Measurements from ENCODE around the gene ATG10. TPM values are rescaled to one million over a fixed set of nuclear protein-coding genes. Genes with fewer than 3 reads are reported as not detected.
A peak's percentile ranks its signal among the peaks of the same experiment; 100 is the strongest.

The ATG10 gene
- total RNA-seq, 1 experiment from 2014 or later, result 10.0 TPM

GRCh38 chr5:82160948-82161347, 189.1 kb downstream of the ATG10 start:
- BruUV-seq (replicated peaks), result no TSS peak
- intact Hi-C loops (cut with micrococcal nuclease; ENCODE audit: unreplicated experiment), result loop anchor here (10.0 kb wide), 1 partner anchor 506 kb away; no protein-coding TSS in a partner anchor
- H3K4me1 Mint-ChIP-seq (ENCODE audit: low read depth, unreplicated experiment), result peaks cover 58% of the 10 kb centered on the region
- no peaks in the 10 kb centered on the region for H3K9me3 Mint-ChIP-seq (ENCODE audit: low read depth, unreplicated experiment)
- no peaks in the 10 kb centered on the region for H3K27me3 Mint-ChIP-seq (ENCODE audit: unreplicated experiment)
- no peak for TF ChIP-seq CTCF (IDR thresholded peaks at IDR 0.05; ENCODE audit: unreplicated experiment)
- no peaks in the 10 kb centered on the region for H3K36me3 Mint-ChIP-seq (ENCODE audit: insufficient read depth, unreplicated experiment)
- CTCF ChIA-PET, result no interaction called here
- DNase-seq, result no peak
- no peak overlapping the region for H3K4me3 Mint-ChIP-seq (ENCODE audit: low read depth, unreplicated experiment)
- H3K27ac Mint-ChIP-seq (ENCODE audit: unreplicated experiment), result no peak overlapping the region

DNA sequence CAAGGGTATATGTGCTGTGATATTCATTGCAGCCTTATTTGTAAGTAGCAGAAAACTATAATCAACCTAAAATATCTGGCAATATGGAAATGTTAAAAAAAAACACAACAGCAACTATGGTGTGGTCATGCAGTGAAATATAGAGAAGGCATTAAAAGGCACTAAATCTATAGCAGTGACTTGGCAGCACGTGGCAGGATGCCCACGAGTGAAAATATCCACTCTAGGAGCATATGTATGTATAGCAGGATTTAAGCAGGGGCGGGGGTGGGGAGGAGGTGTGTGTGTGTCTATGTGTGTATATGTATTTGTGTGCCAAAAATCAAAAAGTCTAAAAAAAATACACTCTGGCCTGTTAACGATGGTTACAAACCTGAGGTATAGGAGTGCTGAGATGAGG, 190.8 kb downstream of the ATG10 start:
- no peaks in the 10 kb centered on the region for H3K27me3 Mint-ChIP-seq (ENCODE audit: unreplicated experiment)
- intact Hi-C loops (cut with micrococcal nuclease; ENCODE audit: unreplicated experiment), result loop anchor here (10.0 kb wide), 1 partner anchor 508 kb away; no protein-coding TSS in a partner anchor
- H3K9me3 Mint-ChIP-seq (ENCODE audit: low read depth, unreplicated experiment), result no peaks in the 10 kb centered on the region
- H3K4me3 Mint-ChIP-seq (ENCODE audit: low read depth, unreplicated experiment), result no peak overlapping the region
- peaks cover 64% of the 10 kb centered on the region for H3K4me1 Mint-ChIP-seq (ENCODE audit: low read depth, unreplicated experiment)
- no peak overlapping the region for H3K27ac Mint-ChIP-seq (ENCODE audit: unreplicated experiment)
- DNase-seq, result no peak
- no peaks in the 10 kb centered on the region for H3K36me3 Mint-ChIP-seq (ENCODE audit: insufficient read depth, unreplicated experiment)
- CTCF ChIA-PET, result no interaction called here
- no peak for TF ChIP-seq CTCF (IDR thresholded peaks at IDR 0.05; ENCODE audit: unreplicated experiment)
- BruUV-seq (replicated peaks), result no TSS peak

GRCh38 chr5:82163452-82164175, 191.8 kb downstream of the ATG10 start:
- Mint-ChIP-seq H3K36me3 (ENCODE audit: insufficient read depth, unreplicated experiment) (no peaks in the 10 kb centered on the region), H3K27ac (ENCODE audit: unreplicated experiment) (peak overlapping the region; percentile 70), H3K27me3 (ENCODE audit: unreplicated experiment) (no peaks in the 10 kb centered on the region), H3K4me1 (ENCODE audit: low read depth, unreplicated experiment) (peaks cover 64% of the 10 kb centered on the region), H3K9me3 (ENCODE audit: low read depth, unreplicated experiment) (no peaks in the 10 kb centered on the region), H3K4me3 (ENCODE audit: low read depth, unreplicated experiment) (peak overlapping the region; percentile 38)
- intact Hi-C loops (cut with micrococcal nuclease; ENCODE audit: unreplicated experiment), result loop anchor here (2.0 to 10.0 kb wide), 4 partner anchors 311 to 739 kb away; partner anchors contain the start of gene SSBP2
- no TSS peak for BruUV-seq (replicated peaks)
- TF ChIP-seq CTCF (IDR thresholded peaks at IDR 0.05; ENCODE audit: unreplicated experiment), result no peak
- CTCF ChIA-PET, result interaction anchor here (0.9 to 3.1 kb wide), 7 partner anchors 10 to 738 kb away, joined by 3 to 43 read pairs (median 6); no protein-coding TSS in a partner anchor
- no peak for DNase-seq

- TF ChIP-seq CTCF (IDR thresholded peaks at IDR 0.05; ENCODE audit: unreplicated experiment), result no peak
- intact Hi-C loops (cut with micrococcal nuclease; ENCODE audit: unreplicated experiment), result loop anchor here (2.0 to 10.0 kb wide), 4 partner anchors 312 to 740 kb away; partner anchors contain the start of gene SSBP2
- peak overlapping the region; percentile 70 for H3K27ac Mint-ChIP-seq (ENCODE audit: unreplicated experiment)
- no peaks in the 10 kb centered on the region for H3K9me3 Mint-ChIP-seq (ENCODE audit: low read depth, unreplicated experiment)
- H3K4me3 Mint-ChIP-seq (ENCODE audit: low read depth, unreplicated experiment), result peak overlapping the region; percentile 38
- CTCF ChIA-PET, result interaction anchor here (0.6 to 3.1 kb wide), 23 partner anchors 11 to 863 kb away, joined by 3 to 43 read pairs (median 4); partner anchors contain the start of gene ZCCHC9
- no peaks in the 10 kb centered on the region for H3K36me3 Mint-ChIP-seq (ENCODE audit: insufficient read depth, unreplicated experiment)
- TSS peak; percentile 51 for BruUV-seq (replicated peaks)
- peaks cover 58% of the 10 kb centered on the region for H3K4me1 Mint-ChIP-seq (ENCODE audit: low read depth, unreplicated experiment)
- peak; percentile 20 for DNase-seq
- H3K27me3 Mint-ChIP-seq (ENCODE audit: unreplicated experiment), result no peaks in the 10 kb centered on the region
Observed at GRCh38 chr5:82164176-82164976, 192.6 kb downstream of the ATG10 start.
